GM12801 (cell line): ENCODE data around the gene BID.

Experiments used
- CTCF ChIP-seq: IDR thresholded peaks from one replicate; pipeline ENCODE4 v1.5.1; 2011; ENCODE audit warnings: control low read depth; ENCODE audit not compliant: insufficient read length; ENCODE audit errors: extremely low read depth

The BID gene

GRCh38 chr22:17753401-17753989 lies 20.8 kb downstream of the BID start:
- TF ChIP-seq CTCF = no peak

- TF ChIP-seq CTCF = no peak
Measured at GRCh38 chr22:17751596-17751995, 22.7 kb downstream of the BID start.

- TF ChIP-seq CTCF = no peak
Measured at GRCh38 chr22:17749605-17750395, 24.5 kb downstream of the BID start.

- no peak for TF ChIP-seq CTCF
Measured at GRCh38 chr22:17748555-17749353, 25.5 kb downstream of the BID start.

GRCh38 chr22:17746916-17747315 lies 27.4 kb downstream of the BID start:
- no peak for TF ChIP-seq CTCF

GRCh38 chr22:17744430-17744829 lies 29.8 kb downstream of the BID start:
- TF ChIP-seq CTCF = no peak

- TF ChIP-seq CTCF = no peak
Measured at GRCh38 chr22:17743661-17744411, 30.4 kb downstream of the BID start.
